ENCODE measurements around the gene URI1.

URI1 gene

DNA sequence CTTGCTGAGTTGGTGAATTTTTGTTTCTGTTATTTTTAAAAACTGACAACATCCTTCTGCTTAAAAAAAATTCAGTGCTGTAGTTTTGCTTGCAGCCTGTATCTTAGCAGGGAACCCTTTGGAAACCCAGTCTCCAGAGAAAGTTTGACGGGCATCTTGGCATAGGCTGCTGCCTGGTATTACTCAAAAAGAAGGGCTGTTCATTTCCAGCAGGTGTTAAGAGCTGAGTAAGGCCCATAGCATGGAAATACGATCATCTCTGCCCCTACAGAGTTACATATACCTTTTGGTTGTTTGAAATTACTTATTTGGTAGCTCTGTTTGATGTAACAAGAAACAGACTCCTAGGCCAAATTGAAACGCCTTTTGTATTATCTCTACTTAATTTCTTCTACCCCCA lies 41.5 kb downstream of the URI1 start:
- Histone ChIP-seq H2BK5ac (ENCODE audit: low read length) (no peak overlapping the region), H2AK5ac (ENCODE audit: low read depth, low read length) (no peak overlapping the region), H3K4me3 (ENCODE audit: low read length in 2 of 2) (no peak overlapping the region), H4K91ac (ENCODE audit: low read depth, low read length, poor library complexity) (no peak overlapping the region), H3K27me3 (ENCODE audit: control insufficient read depth in 3 of 3, insufficient read depth in 3 of 3, low read depth in 1 of 3, low read length in 3 of 3) (no peaks in the 10 kb centered on the region), H3K79me1 (ENCODE audit: low read depth, low read length) (peaks cover 2% of the 10 kb centered on the region), H3K27ac (replicated peaks; ENCODE audit: low read length) (no peak overlapping the region), H2BK15ac (ENCODE audit: low read length) (no peak overlapping the region), H3K4me2 (ENCODE audit: insufficient read depth, low read length, poor library complexity, severe bottlenecking) (no peak overlapping the region), H3K14ac (ENCODE audit: low read length) (no peak overlapping the region), H3K36me3 (replicated peaks in 1 of 2; ENCODE audit: control insufficient read depth in 2 of 2, insufficient read depth in 2 of 2, low read length in 2 of 2) (peaks cover 0 to 28% of the 10 kb centered on the region in 2 donors), H3K18ac (ENCODE audit: low read length) (no peak overlapping the region), H3K4ac (ENCODE audit: low read length) (no peak overlapping the region), H2AFZ (ENCODE audit: low read length) (no peak overlapping the region), H3K9me3 (replicated peaks in 1 of 2; ENCODE audit: control insufficient read depth in 2 of 2, insufficient read depth in 1 of 2, low read depth in 1 of 2, low read length in 2 of 2) (peaks cover 0 to 16% of the 10 kb centered on the region in 2 donors), H3K9ac (ENCODE audit: low read depth, low read length, poor library complexity) (no peak overlapping the region), H3K23ac (ENCODE audit: low read depth, low read length, poor library complexity) (no peak overlapping the region), H2BK12ac (ENCODE audit: low read length) (no peak overlapping the region), H2BK120ac (ENCODE audit: low read depth, low read length) (no peak overlapping the region), H3K4me1 (ENCODE audit: control insufficient read depth in 2 of 2, insufficient read depth in 1 of 2, low read depth in 1 of 2, low read length in 2 of 2) (no peaks in the 10 kb centered on the region), H4K8ac (ENCODE audit: low read depth, low read length) (no peak overlapping the region)
- DNase-seq (ENCODE audit: low spot score): no peak
- whole genome bisulfite sequencing, 2 donors (ENCODE audit: extremely low coverage in 2 of 2, insufficient read length in 2 of 2, insufficient replicate concordance in 1 of 2): no CpG with 5 or more reads among the region's 3 CpGs

DNA sequence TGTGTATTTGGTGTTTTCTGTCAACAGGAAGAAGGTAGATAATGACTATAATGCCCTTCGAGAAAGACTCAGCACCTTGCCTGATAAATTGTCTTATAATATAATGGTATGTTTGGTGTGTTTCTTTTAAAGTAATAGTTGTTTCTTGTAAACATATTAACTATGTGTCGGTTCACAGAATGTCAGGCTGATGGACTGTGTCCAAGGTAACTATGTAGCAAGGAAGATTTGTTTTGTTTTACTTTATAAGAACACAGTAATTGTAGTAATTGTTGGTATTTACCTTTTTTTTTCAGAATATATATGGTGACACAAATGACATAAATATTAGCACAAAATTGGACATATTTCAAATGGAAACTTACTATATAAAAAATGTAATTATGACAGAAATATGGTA lies 43.2 kb downstream of the URI1 start:
- WGBS, 2 donors (ENCODE audit: extremely low coverage in 2 of 2, insufficient read length in 2 of 2, insufficient replicate concordance in 1 of 2): no CpG with 5 or more reads among the region's 2 CpGs
- no peak for DNase-seq (ENCODE audit: low spot score)
- no peak overlapping the region for H3K4me3 ChIP-seq (ENCODE audit: low read length in 2 of 2)

DNA sequence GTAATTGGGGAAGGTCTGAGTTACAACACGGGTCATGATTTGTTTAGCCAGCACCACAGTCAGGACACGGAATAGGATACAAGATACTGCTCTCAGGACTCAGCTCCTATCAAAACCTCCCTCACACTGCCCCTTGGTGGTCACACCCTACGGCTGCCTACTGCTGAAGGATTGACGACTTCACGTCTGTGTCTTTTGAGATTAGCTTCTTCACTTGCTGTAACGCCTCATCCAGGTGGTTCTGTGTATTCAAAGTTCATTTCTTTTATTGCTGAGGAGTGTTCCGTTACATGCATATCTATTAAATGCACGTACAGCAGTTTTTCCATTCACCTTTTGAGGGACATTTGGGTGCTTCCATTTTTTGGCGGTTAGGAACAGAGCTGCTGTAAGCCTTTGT lies 46.3 kb downstream of the URI1 start:
- Histone ChIP-seq H2BK15ac (ENCODE audit: low read length) (no peak overlapping the region), H2BK5ac (ENCODE audit: low read length) (no peak overlapping the region), H2BK12ac (ENCODE audit: low read length) (no peak overlapping the region), H4K91ac (ENCODE audit: low read depth, low read length, poor library complexity) (no peak overlapping the region), H3K4me1 (ENCODE audit: control insufficient read depth in 2 of 2, insufficient read depth in 1 of 2, low read depth in 1 of 2, low read length in 2 of 2) (no peaks in the 10 kb centered on the region), H3K27me3 (ENCODE audit: control insufficient read depth in 3 of 3, insufficient read depth in 3 of 3, low read depth in 1 of 3, low read length in 3 of 3) (no peaks in the 10 kb centered on the region), H3K36me3 (replicated peaks in 1 of 2; ENCODE audit: control insufficient read depth in 2 of 2, insufficient read depth in 2 of 2, low read length in 2 of 2) (peaks cover 4 to 65% of the 10 kb centered on the region in 2 donors), H3K4me2 (ENCODE audit: insufficient read depth, low read length, poor library complexity, severe bottlenecking) (no peak overlapping the region), H3K4me3 (ENCODE audit: low read length in 2 of 2) (no peak overlapping the region), H2BK120ac (ENCODE audit: low read depth, low read length) (no peak overlapping the region), H3K9me3 (replicated peaks in 1 of 2; ENCODE audit: control insufficient read depth in 2 of 2, insufficient read depth in 1 of 2, low read depth in 1 of 2, low read length in 2 of 2) (peaks cover 0 to 40% of the 10 kb centered on the region in 2 donors), H4K8ac (ENCODE audit: low read depth, low read length) (no peak overlapping the region), H2AFZ (ENCODE audit: low read length) (no peak overlapping the region), H2AK5ac (ENCODE audit: low read depth, low read length) (no peak overlapping the region), H3K14ac (ENCODE audit: low read length) (no peak overlapping the region), H3K4ac (ENCODE audit: low read length) (no peak overlapping the region), H3K27ac (replicated peaks; ENCODE audit: low read length) (no peak overlapping the region), H3K79me1 (ENCODE audit: low read depth, low read length) (peaks cover 2% of the 10 kb centered on the region), H3K18ac (ENCODE audit: low read length) (no peak overlapping the region), H3K23ac (ENCODE audit: low read depth, low read length, poor library complexity) (no peak overlapping the region), H3K9ac (ENCODE audit: low read depth, low read length, poor library complexity) (no peak overlapping the region)
- no CpG with 5 or more reads among the region's 9 CpGs for WGBS, 2 donors (ENCODE audit: extremely low coverage in 2 of 2, insufficient read length in 2 of 2, insufficient replicate concordance in 1 of 2)
- no peak for DNase-seq (ENCODE audit: low spot score)

More for the DNA sequence above, 43.2 kb downstream of the URI1 start:
- Histone ChIP-seq H3K36me3 (replicated peaks in 1 of 2; ENCODE audit: control insufficient read depth in 2 of 2, insufficient read depth in 2 of 2, low read length in 2 of 2) (peaks cover 1 to 40% of the 10 kb centered on the region in 2 donors), H3K4me2 (ENCODE audit: insufficient read depth, low read length, poor library complexity, severe bottlenecking) (no peak overlapping the region), H3K9ac (ENCODE audit: low read depth, low read length, poor library complexity) (no peak overlapping the region), H4K91ac (ENCODE audit: low read depth, low read length, poor library complexity) (no peak overlapping the region), H2BK12ac (ENCODE audit: low read length) (no peak overlapping the region), H3K27me3 (ENCODE audit: control insufficient read depth in 3 of 3, insufficient read depth in 3 of 3, low read depth in 1 of 3, low read length in 3 of 3) (no peaks in the 10 kb centered on the region), H2AK5ac (ENCODE audit: low read depth, low read length) (no peak overlapping the region), H2BK120ac (ENCODE audit: low read depth, low read length) (no peak overlapping the region), H3K79me1 (ENCODE audit: low read depth, low read length) (peaks cover 2% of the 10 kb centered on the region), H3K18ac (ENCODE audit: low read length) (no peak overlapping the region), H4K8ac (ENCODE audit: low read depth, low read length) (no peak overlapping the region), H2AFZ (ENCODE audit: low read length) (no peak overlapping the region), H3K23ac (ENCODE audit: low read depth, low read length, poor library complexity) (no peak overlapping the region), H3K4ac (ENCODE audit: low read length) (no peak overlapping the region), H2BK15ac (ENCODE audit: low read length) (no peak overlapping the region), H3K27ac (replicated peaks; ENCODE audit: low read length) (no peak overlapping the region), H2BK5ac (ENCODE audit: low read length) (no peak overlapping the region), H3K9me3 (replicated peaks in 1 of 2; ENCODE audit: control insufficient read depth in 2 of 2, insufficient read depth in 1 of 2, low read depth in 1 of 2, low read length in 2 of 2) (peaks cover 0 to 17% of the 10 kb centered on the region in 2 donors), H3K4me1 (ENCODE audit: control insufficient read depth in 2 of 2, insufficient read depth in 1 of 2, low read depth in 1 of 2, low read length in 2 of 2) (no peaks in the 10 kb centered on the region), H3K14ac (ENCODE audit: low read length) (no peak overlapping the region)

DNA sequence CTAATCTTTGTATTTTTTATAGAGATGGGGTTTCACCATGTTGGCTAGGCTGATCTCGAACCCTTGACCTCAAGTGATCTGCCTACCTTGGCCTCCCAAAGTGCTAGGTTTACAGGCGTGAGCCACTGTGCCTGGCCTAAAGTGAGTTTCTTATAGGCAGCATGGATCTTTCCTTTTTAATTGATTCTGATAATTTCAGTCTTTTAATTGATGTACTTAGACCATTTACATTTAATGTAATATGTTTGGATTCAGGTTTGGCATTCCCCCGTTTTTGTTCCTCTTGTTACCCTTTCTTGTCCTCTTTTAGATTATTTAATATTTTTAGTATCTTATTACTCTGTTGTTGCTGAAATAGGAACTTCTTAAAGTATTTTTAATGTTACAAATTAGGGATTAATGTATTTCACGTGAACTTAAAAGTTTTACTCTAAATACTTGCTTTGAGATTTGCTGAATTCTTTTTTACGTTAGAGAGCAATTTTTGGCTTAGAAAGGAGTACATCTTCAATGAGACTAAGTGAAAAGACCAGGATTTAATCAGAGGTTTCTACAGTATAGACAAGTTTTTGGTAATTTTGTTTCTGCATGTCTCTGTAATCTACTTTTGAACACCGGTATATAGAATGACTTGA lies 50.3 kb downstream of the URI1 start:
- DNase-seq (ENCODE audit: low spot score): no peak
- Histone ChIP-seq H3K9me3 (replicated peaks in 1 of 2; ENCODE audit: control insufficient read depth in 2 of 2, insufficient read depth in 1 of 2, low read depth in 1 of 2, low read length in 2 of 2) (peaks cover 0 to 64% of the 10 kb centered on the region in 2 donors), H2AFZ (ENCODE audit: low read length) (no peak overlapping the region), H2BK12ac (ENCODE audit: low read length) (no peak overlapping the region), H2AK5ac (ENCODE audit: low read depth, low read length) (no peak overlapping the region), H3K9ac (ENCODE audit: low read depth, low read length, poor library complexity) (no peak overlapping the region), H3K14ac (ENCODE audit: low read length) (no peak overlapping the region), H4K8ac (ENCODE audit: low read depth, low read length) (no peak overlapping the region), H3K79me1 (ENCODE audit: low read depth, low read length) (no peaks in the 10 kb centered on the region), H4K91ac (ENCODE audit: low read depth, low read length, poor library complexity) (no peak overlapping the region), H3K27ac (replicated peaks; ENCODE audit: low read length) (no peak overlapping the region), H2BK5ac (ENCODE audit: low read length) (no peak overlapping the region), H3K4me3 (ENCODE audit: low read length in 2 of 2) (no peak overlapping the region), H3K27me3 (ENCODE audit: control insufficient read depth in 3 of 3, insufficient read depth in 3 of 3, low read depth in 1 of 3, low read length in 3 of 3) (no peaks in the 10 kb centered on the region), H3K23ac (ENCODE audit: low read depth, low read length, poor library complexity) (no peak overlapping the region), H3K36me3 (replicated peaks in 1 of 2; ENCODE audit: control insufficient read depth in 2 of 2, insufficient read depth in 2 of 2, low read length in 2 of 2) (peaks cover 4 to 67% of the 10 kb centered on the region in 2 donors), H2BK15ac (ENCODE audit: low read length) (no peak overlapping the region), H3K18ac (ENCODE audit: low read length) (no peak overlapping the region), H3K4me2 (ENCODE audit: insufficient read depth, low read length, poor library complexity, severe bottlenecking) (no peak overlapping the region), H3K4ac (ENCODE audit: low read length) (no peak overlapping the region), H3K4me1 (ENCODE audit: control insufficient read depth in 2 of 2, insufficient read depth in 1 of 2, low read depth in 1 of 2, low read length in 2 of 2) (no peaks in the 10 kb centered on the region), H2BK120ac (ENCODE audit: low read depth, low read length) (no peak overlapping the region)
- WGBS, 2 donors (ENCODE audit: extremely low coverage in 2 of 2, insufficient read length in 2 of 2, insufficient replicate concordance in 1 of 2): no CpG with 5 or more reads among the region's 6 CpGs

All from neuronal stem cell (in vitro differentiated cells).